Urinary bladder (tissue), 4 donors: ENCODE measurements around the gene STEAP1B. TPM values are rescaled to one million over a fixed set of nuclear protein-coding genes. Genes with fewer than 3 reads are reported as not detected.
"Not testable (repeated sequence)": the region's sequence is repeated elsewhere in the genome, so short reads cannot be mapped to it uniquely, and the experiment has no call there.

Experiments used
- DNase-seq: peaks from one replicate; pipeline ENCODE4 v3.0.0-alpha.2; 2015; ENCODE audit errors: extremely low spot score
- H3K27ac ChIP-seq: one replicate; pipeline ENCODE4 v1.5.1; 2013; ENCODE audit warnings: low read depth, mild to moderate bottlenecking, moderate library complexity
- H3K36me3 ChIP-seq: one replicate; pipeline ENCODE4 v1.6.1; 2013; ENCODE audit warnings: mild to moderate bottlenecking, moderate library complexity; ENCODE audit not compliant: insufficient read depth
- H3K4me1 ChIP-seq: one replicate; pipeline ENCODE4 v1.6.1; 2013; ENCODE audit warnings: mild to moderate bottlenecking, moderate library complexity; ENCODE audit not compliant: insufficient read depth
- H3K4me3 ChIP-seq: one replicate; pipeline ENCODE4 v1.5.1; 2013; ENCODE audit warnings: low read depth, low read length
- WGBS: extraction: QIAGEN DNeasy Blood & Tissue Kit; methylation state at CpG from one replicate; pipeline ENCODE4 v1.1.7; 2013; 5-methylcytosine and 5-hydroxymethylcytosine counted together
- polyA plus RNA-seq: library from polyadenylated mRNA; stranded (reverse); fragments of 200-250 nt; gene quantifications from one replicate; pipeline ENCODE4 v1.2.3, GENCODE V29; 2013
- total RNA-seq: library from RNA; depleted of rRNA; stranded (reverse); fragments of >200 nt; gene quantifications from one replicate; pipeline ENCODE4 v1.2.3, GENCODE V29; 2014
- donor health status: healthy with polysubstance abuse.
- donor health status: healthy.

Gene STEAP1B
- total and polyA plus RNA-seq, 2 donors, result 0.43 to 3.2 TPM

DNA sequence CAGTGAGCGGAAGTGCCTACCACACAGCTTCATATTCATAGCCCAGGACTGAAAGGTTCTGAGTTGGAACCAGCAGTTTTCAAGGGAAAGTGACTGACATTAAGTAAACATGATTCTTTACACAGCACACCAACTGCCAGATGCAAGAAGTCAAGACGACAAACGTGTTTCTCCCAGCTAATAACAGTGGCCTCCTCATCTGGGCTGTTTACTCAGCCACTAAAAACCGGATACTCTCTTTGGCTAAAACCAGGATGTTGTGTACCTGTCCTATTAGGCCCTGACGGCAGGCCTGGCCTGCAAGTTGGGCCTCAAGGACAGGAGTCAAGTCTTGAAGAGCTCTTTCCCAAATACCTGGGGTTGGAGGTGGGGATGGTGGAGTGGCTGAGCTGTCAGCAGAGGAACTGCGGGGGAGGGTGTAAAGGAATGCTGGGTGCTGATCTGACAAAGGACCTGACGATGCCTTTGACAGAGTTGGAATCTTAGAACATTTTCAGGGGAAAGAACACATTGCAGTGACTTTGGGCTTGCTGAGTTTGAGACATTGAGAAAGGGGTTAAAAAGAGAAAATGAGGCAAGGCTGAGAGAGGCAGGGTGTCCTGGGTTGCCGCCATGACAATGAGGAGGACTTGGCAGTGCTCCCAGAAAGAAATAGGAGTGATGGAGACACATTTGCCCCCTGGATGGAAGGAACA lies 57.7 kb downstream of the STEAP1B start:
- Histone ChIP-seq H3K36me3 (no peaks in the 10 kb centered on the region), H3K27ac (no peak overlapping the region), H3K4me1 (no peaks in the 10 kb centered on the region), H3K4me3 (no peak overlapping the region)
- no peak for DNase-seq
- 58% methylated on average over 8 of the region's 8 CpGs for WGBS

- no peak for DNase-seq
- WGBS, result 91% methylated on average over 3 of the region's 3 CpGs
- Histone ChIP-seq H3K4me3 (no peak overlapping the region), H3K27ac (no peak overlapping the region), H3K4me1 (no peaks in the 10 kb centered on the region), H3K36me3 (no peaks in the 10 kb centered on the region)
Measured at GRCh38 chr7:22441157-22441556, 58.8 kb downstream of the STEAP1B start.

- no peak overlapping the region for H3K4me3 ChIP-seq
- no peak for DNase-seq
- H3K4me1 ChIP-seq, result no peaks in the 10 kb centered on the region
- H3K27ac ChIP-seq, result no peak overlapping the region
- H3K36me3 ChIP-seq, result no peaks in the 10 kb centered on the region
- WGBS, result 63% methylated on average over 3 of the region's 3 CpGs
Measured at GRCh38 chr7:22438994-22439393, 61.0 kb downstream of the STEAP1B start.

DNA sequence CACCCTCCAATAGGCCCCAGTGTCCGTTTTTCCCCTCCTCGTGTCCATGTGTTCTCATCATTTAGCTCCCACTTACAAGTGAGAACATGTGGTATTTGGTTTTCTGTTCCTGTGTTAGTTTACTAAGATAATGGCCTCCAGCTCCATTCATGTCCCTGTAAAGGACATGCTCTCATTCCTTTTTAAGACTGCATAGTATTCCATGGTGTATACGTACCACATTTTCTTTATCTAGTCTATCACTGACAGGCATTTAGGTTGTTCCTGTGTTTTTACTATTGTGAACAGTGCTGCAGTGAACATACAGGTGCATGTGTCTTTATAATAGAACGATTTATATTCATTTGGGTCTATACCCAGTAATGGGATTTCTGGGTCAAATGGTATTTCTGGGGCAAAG lies 63.4 kb downstream of the STEAP1B start:
- H3K27ac ChIP-seq, DNase-seq, H3K4me1 ChIP-seq, H3K36me3 ChIP-seq, H3K4me3 ChIP-seq: not testable (repeated sequence)
- WGBS, result 91% methylated on average over 4 of the region's 4 CpGs

DNA sequence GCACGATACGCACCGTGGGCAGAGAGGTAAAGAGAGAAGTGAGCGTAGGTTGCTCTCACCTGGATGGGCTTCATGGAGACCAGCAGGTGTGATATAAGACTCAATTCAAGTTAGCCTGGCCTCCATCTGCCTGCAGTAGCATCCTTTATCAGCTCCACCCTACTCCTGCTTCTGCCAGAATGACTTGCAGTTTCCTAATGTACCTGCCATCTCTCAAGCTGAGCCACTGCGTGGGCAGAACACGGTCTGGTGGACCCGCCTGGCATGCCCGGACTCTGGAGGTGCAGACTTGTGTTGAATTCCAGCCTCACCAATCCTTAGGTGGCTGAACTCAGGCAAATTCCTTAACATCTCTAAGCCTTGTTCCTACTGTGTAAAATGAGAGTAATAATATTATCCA lies 64.3 kb downstream of the STEAP1B start:
- Histone ChIP-seq H3K4me3 (no peak overlapping the region), H3K36me3 (no peaks in the 10 kb centered on the region), H3K27ac (no peak overlapping the region), H3K4me1 (no peaks in the 10 kb centered on the region)
- no peak for DNase-seq
- 92% methylated on average over 8 of the region's 8 CpGs for WGBS

DNA sequence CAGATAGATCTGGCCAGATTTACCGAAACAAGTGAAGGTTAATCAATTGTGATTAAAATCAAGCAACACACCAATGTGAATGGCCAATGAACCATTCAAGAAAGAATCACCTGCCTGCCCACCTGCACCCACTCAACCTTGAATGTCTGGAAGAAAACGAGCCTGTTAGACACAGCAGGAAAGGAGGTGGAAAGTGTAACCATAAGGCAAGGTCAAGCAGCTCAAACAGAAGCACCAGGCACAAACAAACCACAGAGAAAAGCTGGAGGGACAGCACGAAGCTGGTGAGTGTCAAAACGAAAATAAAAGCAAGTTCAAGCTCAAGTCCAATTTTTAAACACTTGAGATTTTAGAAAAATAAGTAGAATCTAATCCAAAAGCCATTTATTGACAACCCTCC lies 64.9 kb downstream of the STEAP1B start:
- no peak overlapping the region for H3K4me3 ChIP-seq
- no peak overlapping the region for H3K27ac ChIP-seq
- no peaks in the 10 kb centered on the region for H3K4me1 ChIP-seq
- WGBS, result 61% methylated on average over 4 of the region's 4 CpGs
- no peaks in the 10 kb centered on the region for H3K36me3 ChIP-seq
- no peak for DNase-seq

DNA sequence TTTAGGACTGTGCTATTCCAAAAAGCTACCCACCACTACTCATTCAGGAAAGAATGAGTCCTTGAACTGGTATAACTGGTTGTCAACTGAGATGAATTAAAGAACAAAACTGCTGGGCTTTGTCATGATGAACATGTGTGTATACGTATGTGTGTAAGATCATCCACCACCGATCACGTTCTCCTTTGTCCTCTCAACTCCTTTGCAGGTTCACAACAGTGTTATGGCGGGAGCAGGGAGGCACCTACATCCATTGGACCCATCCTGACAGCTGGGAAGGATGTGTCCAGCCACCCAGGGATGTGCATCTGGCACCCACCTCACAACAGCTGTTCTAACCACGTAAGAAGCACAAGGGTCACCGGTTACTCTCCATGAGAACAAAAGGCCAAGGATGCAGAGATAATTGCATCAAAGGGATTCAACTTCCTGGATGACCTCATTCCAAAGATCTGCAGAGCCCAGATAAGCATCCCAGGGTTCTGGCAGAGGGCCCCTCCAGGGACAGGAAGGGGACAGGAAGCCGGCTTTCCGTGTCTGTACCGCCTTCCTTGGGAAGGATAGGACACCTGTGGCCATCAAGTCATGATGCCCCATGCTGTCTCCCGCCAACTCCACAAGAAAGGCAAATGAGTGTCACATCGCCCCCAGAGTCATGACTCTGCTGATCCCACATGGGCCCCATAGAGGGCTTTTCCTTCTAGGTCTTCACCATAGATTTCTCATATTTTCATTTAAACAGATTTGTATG lies 66.1 kb downstream of the STEAP1B start:
- Histone ChIP-seq H3K4me3 (no peak overlapping the region), H3K4me1 (no peaks in the 10 kb centered on the region), H3K36me3 (no peaks in the 10 kb centered on the region), H3K27ac (no peak overlapping the region)
- no peak for DNase-seq
- WGBS, result 73% methylated on average over 11 of the region's 11 CpGs

DNA sequence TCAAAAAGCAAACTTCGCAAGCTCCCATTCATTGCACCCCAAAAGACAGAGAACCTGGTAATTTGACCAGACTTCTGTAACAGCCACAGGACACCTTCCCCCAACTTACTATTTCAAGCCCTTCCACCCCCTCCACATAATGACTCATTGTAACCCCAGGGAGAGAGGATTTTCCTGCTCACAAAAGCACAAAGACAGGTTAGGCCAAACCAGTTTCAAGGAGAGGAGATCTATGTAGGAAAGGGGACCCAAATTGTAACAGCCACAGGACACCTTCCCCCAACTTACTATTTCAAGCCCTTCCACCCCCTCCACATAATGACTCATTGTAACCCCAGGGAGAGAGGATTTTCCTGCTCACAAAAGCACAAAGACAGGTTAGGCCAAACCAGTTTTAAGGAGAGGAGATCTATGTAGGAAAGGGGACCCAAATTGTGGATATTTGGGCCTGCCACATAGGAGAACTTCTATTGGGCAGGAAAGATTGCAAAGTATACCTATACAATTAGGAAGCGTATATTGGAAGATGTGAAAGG lies 66.8 kb downstream of the STEAP1B start:
- not testable (repeated sequence) for H3K4me3 ChIP-seq, DNase-seq, H3K27ac ChIP-seq, H3K4me1 ChIP-seq, H3K36me3 ChIP-seq
- 96% methylated on average over 2 of the region's 2 CpGs for WGBS

- no peak overlapping the region for H3K27ac ChIP-seq
- 92% methylated on average over 3 of the region's 3 CpGs for WGBS
- H3K4me1 ChIP-seq, result no peaks in the 10 kb centered on the region
- DNase-seq, result no peak
- H3K36me3 ChIP-seq, result no peaks in the 10 kb centered on the region
- H3K4me3 ChIP-seq, result no peak overlapping the region
Measured at GRCh38 chr7:22432203-22432718, 67.7 kb downstream of the STEAP1B start.

- no peaks in the 10 kb centered on the region for H3K36me3 ChIP-seq
- H3K27ac ChIP-seq, result no peak overlapping the region
- no peaks in the 10 kb centered on the region for H3K4me1 ChIP-seq
- 71% methylated on average over 5 of the region's 5 CpGs for WGBS
- no peak overlapping the region for H3K4me3 ChIP-seq
- DNase-seq, result no peak
Measured at GRCh38 chr7:22430457-22430856, 69.5 kb downstream of the STEAP1B start.

- Histone ChIP-seq H3K4me1 (no peaks in the 10 kb centered on the region), H3K36me3 (no peaks in the 10 kb centered on the region), H3K4me3 (no peak overlapping the region), H3K27ac (no peak overlapping the region)
- no peak for DNase-seq
- 70% methylated on average over 2 of the region's 2 CpGs for WGBS
Measured at GRCh38 chr7:22429386-22429785, 70.6 kb downstream of the STEAP1B start.

GRCh38 chr7:22427855-22428254 lies 72.1 kb downstream of the STEAP1B start:
- Histone ChIP-seq H3K4me1 (no peaks in the 10 kb centered on the region), H3K27ac (no peak overlapping the region), H3K36me3 (no peaks in the 10 kb centered on the region), H3K4me3 (no peak overlapping the region)
- no peak for DNase-seq
- WGBS, result 90% methylated on average over 2 of the region's 2 CpGs

- no peaks in the 10 kb centered on the region for H3K4me1 ChIP-seq
- DNase-seq, result no peak
- no peak overlapping the region for H3K4me3 ChIP-seq
- H3K27ac ChIP-seq, result no peak overlapping the region
- WGBS, result 87% methylated on average over 3 of the region's 3 CpGs
- H3K36me3 ChIP-seq, result no peaks in the 10 kb centered on the region
Measured at GRCh38 chr7:22427104-22427503, 72.9 kb downstream of the STEAP1B start.
